ENCODE measurements around the gene TRERF1.

The TRERF1 gene

GRCh38 chr6:42313941-42314570, 137.7 kb downstream of the TRERF1 start:
- ChIA-PET POLR2A (interaction anchor here (0.6 to 1.4 kb wide), 4 partner anchors 12 to 532 kb away, joined by 3 to 7 read pairs (median 4); partner anchors contain the start of genes TRERF1 and UBR2), CTCF (interaction anchor here (0.7 to 1.3 kb wide), 5 partner anchors 15 to 234 kb away, joined by 3 to 7 read pairs (median 3); no protein-coding TSS in a partner anchor)
- H3K4me1 ChIP-seq (ENCODE audit: control insufficient read depth, insufficient read depth, low read length), result peaks cover 13% of the 10 kb centered on the region
- H3K4me3 ChIP-seq (ENCODE audit: low read depth, low read length), result no peak overlapping the region
- no peaks in the 10 kb centered on the region for H3K36me3 ChIP-seq (ENCODE audit: control insufficient read depth in 2 of 2, insufficient read depth in 1 of 2, low read length in 2 of 2)
- TF ChIP-seq EGR2 (tag by site-specific recombination; IDR thresholded peaks at IDR 0.05; ENCODE audit: low read depth) (no peak), MEIS1 (CRISPR knock-in tag; IDR thresholded peaks at IDR 0.05; ENCODE audit: borderline replicate concordance) (no peak), ZNF433 (tag by site-specific recombination; IDR thresholded peaks at IDR 0.05; ENCODE audit: low read depth) (no peak), ZNF585B (tag by site-specific recombination; IDR thresholded peaks at IDR 0.05) (no peak), ZNF837 (tag by site-specific recombination; IDR thresholded peaks at IDR 0.05) (no peak), KLF10 (tag by site-specific recombination; IDR thresholded peaks at IDR 0.05) (peak; percentile 50; the same call in 1 of the 2 replicates), ZNF645 (tag by site-specific recombination; IDR thresholded peaks at IDR 0.05) (no peak)
- H3K27ac ChIP-seq (ENCODE audit: extremely low read depth, low read depth, low read length), result no peak overlapping the region
- H3K9me3 ChIP-seq (ENCODE audit: control insufficient read depth, insufficient read depth, low read depth, low read length), result no peaks in the 10 kb centered on the region

DNA sequence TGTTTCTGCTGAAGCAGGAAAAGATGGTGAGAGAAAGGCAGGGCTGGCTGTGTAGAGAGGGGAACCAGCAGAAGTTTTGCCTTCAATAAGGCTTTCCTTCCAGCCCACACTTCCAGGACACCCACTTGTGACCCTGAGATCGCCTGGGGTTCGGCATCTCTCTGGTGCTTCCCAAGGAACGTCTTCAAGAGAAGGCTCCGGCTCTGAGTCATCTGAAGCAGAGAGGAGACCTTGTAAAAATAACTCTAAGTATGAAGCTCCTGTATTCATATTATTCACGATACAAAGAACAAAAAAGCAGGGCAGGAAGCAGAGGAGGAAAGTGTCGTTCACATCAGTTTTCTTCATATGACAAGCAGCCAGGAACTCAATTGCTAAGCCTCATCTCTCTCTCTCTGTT, 138.7 kb downstream of the TRERF1 start:
- POLR2A ChIA-PET, result interaction anchor here (1.1 to 1.4 kb wide), 2 partner anchors 11 to 139 kb away, joined by 3 to 7 read pairs; partner anchors contain the start of gene TRERF1
- H3K9me3 ChIP-seq (ENCODE audit: control insufficient read depth, insufficient read depth, low read depth, low read length), result no peaks in the 10 kb centered on the region
- H3K36me3 ChIP-seq (ENCODE audit: control insufficient read depth in 2 of 2, insufficient read depth in 1 of 2, low read length in 2 of 2), result no peaks in the 10 kb centered on the region
- H3K4me1 ChIP-seq (ENCODE audit: control insufficient read depth, insufficient read depth, low read length), result peaks cover 13% of the 10 kb centered on the region
- no peak overlapping the region for H3K27ac ChIP-seq (ENCODE audit: extremely low read depth, low read depth, low read length)
- CTCF ChIA-PET, result interaction anchor here (0.6 to 1.3 kb wide), 4 partner anchors 48 to 250 kb away, joined by 3 to 7 read pairs (median 4); no protein-coding TSS in a partner anchor
- H3K4me3 ChIP-seq (ENCODE audit: low read depth, low read length), result no peak overlapping the region
- TF ChIP-seq ZNF157 (tag by site-specific recombination; IDR thresholded peaks at IDR 0.05), result no peak
- TF ChIP-seq ZFHX2 (tag by site-specific recombination; conservative IDR thresholded peaks at IDR 0.05), result no peak
- TF ChIP-seq KLF7 (tag by site-specific recombination; IDR thresholded peaks at IDR 0.05; ENCODE audit: borderline replicate concordance), result no peak
- TF ChIP-seq GLI2 (tag by site-specific recombination; IDR thresholded peaks at IDR 0.05; ENCODE audit: borderline replicate concordance, low read depth), result no peak
- TF ChIP-seq ZFP69B (tag by site-specific recombination; IDR thresholded peaks at IDR 0.05), result no peak

GRCh38 chr6:42307141-42307470, 144.6 kb downstream of the TRERF1 start:
- H3K27ac ChIP-seq (ENCODE audit: extremely low read depth, low read depth, low read length), result no peak overlapping the region
- TF ChIP-seq KLF7 (tag by site-specific recombination; IDR thresholded peaks at IDR 0.05; ENCODE audit: borderline replicate concordance) (no peak), ZNF292 (tag by site-specific recombination; IDR thresholded peaks at IDR 0.05; ENCODE audit: borderline replicate concordance, low read depth) (no peak), ZNF830 (tag by site-specific recombination; IDR thresholded peaks at IDR 0.05; ENCODE audit: low read depth) (no peak), ZNF324 (tag by site-specific recombination; IDR thresholded peaks at IDR 0.05) (no peak), ZFP37 (tag by site-specific recombination; IDR thresholded peaks at IDR 0.05) (no peak), ZNF629 (tag by site-specific recombination; IDR thresholded peaks at IDR 0.05) (no peak), ZNF266 (tag by site-specific recombination; IDR thresholded peaks at IDR 0.05; ENCODE audit: low read depth) (no peak), ZNF202 (tag by site-specific recombination; IDR thresholded peaks at IDR 0.05; ENCODE audit: borderline replicate concordance) (no peak), ZNF350 (tag by site-specific recombination; IDR thresholded peaks at IDR 0.05) (no peak), ZNF416 (tag by site-specific recombination; IDR thresholded peaks at IDR 0.05) (no peak), ZNF645 (tag by site-specific recombination; IDR thresholded peaks at IDR 0.05) (no peak), ZNF664 (tag by site-specific recombination; IDR thresholded peaks at IDR 0.05) (no peak), KLF9 (tag by site-specific recombination; IDR thresholded peaks at IDR 0.05; ENCODE audit: low read depth) (no peak), PRDM10 (tag by site-specific recombination; IDR thresholded peaks at IDR 0.05) (no peak), WT1 (tag by site-specific recombination; IDR thresholded peaks at IDR 0.05) (no peak), ZNF311 (tag by site-specific recombination; IDR thresholded peaks at IDR 0.05; ENCODE audit: borderline replicate concordance) (no peak)
- H3K4me1 ChIP-seq (ENCODE audit: control insufficient read depth, insufficient read depth, low read length), result no peaks in the 10 kb centered on the region
- no peak overlapping the region for H3K4me3 ChIP-seq (ENCODE audit: low read depth, low read length)
- no peaks in the 10 kb centered on the region for H3K36me3 ChIP-seq (ENCODE audit: control insufficient read depth in 2 of 2, insufficient read depth in 1 of 2, low read length in 2 of 2)
- no peaks in the 10 kb centered on the region for H3K9me3 ChIP-seq (ENCODE audit: control insufficient read depth, insufficient read depth, low read depth, low read length)
- POLR2A ChIA-PET, result no interaction called here
- CTCF ChIA-PET, result interaction anchor here (1.2 to 2.1 kb wide), 3 partner anchors 9 to 240 kb away, joined by 3 to 14 read pairs (median 4); no protein-coding TSS in a partner anchor
